Epithelial cell of prostate (primary cell): Measurements from ENCODE around the gene RAP1GAP.

Experiments used
- DNase-seq: peaks from one replicate; pipeline ENCODE4 v3.0.0-alpha.2; 2011; ENCODE audit warnings: low read depth, low spot score
- H3K27ac ChIP-seq: fragments of 450-650 bp; 2 replicates; pipeline ENCODE4 v1.5.1; 2017; ENCODE audit warnings: mild to moderate bottlenecking

The RAP1GAP gene

GRCh38 chr1:21663951-21664805 lies 5.0 kb downstream of the RAP1GAP start:
- no peak for DNase-seq

GRCh38 chr1:21663248-21663950 lies 5.8 kb downstream of the RAP1GAP start:
- no peak overlapping the region for H3K27ac ChIP-seq
- DNase-seq = no peak

More at GRCh38 chr1:21663951-21664805, 5.0 kb downstream of the RAP1GAP start:
- H3K27ac ChIP-seq = no peak overlapping the region

- no peak overlapping the region for H3K27ac ChIP-seq
- DNase-seq = no peak
Observed at GRCh38 chr1:21662426-21663247, 6.5 kb downstream of the RAP1GAP start.

- no peak for DNase-seq
- H3K27ac ChIP-seq = no peak overlapping the region
Observed at GRCh38 chr1:21661886-21662285, 7.3 kb downstream of the RAP1GAP start.

- no peak for DNase-seq
- H3K27ac ChIP-seq = no peak overlapping the region
Observed at GRCh38 chr1:21659924-21660326, 9.2 kb downstream of the RAP1GAP start.

- no peak overlapping the region for H3K27ac ChIP-seq
- no peak for DNase-seq
Observed at GRCh38 chr1:21659099-21659923, 9.8 kb downstream of the RAP1GAP start.

GRCh38 chr1:21657456-21658190 lies 11.5 kb downstream of the RAP1GAP start:
- no peak overlapping the region for H3K27ac ChIP-seq
- DNase-seq = no peak

- peak; percentile 20 for DNase-seq
- H3K27ac ChIP-seq = no peak overlapping the region
Observed at GRCh38 chr1:21655748-21656147, 13.4 kb downstream of the RAP1GAP start.

- DNase-seq = no peak
- no peak overlapping the region for H3K27ac ChIP-seq
Observed at GRCh38 chr1:21655259-21655658, 13.9 kb downstream of the RAP1GAP start.

GRCh38 chr1:21654209-21654608 lies 14.9 kb downstream of the RAP1GAP start:
- H3K27ac ChIP-seq = no peak overlapping the region
- no peak for DNase-seq

- no peak overlapping the region for H3K27ac ChIP-seq
- DNase-seq = no peak
Observed at GRCh38 chr1:21653744-21654100, 15.4 kb downstream of the RAP1GAP start.

GRCh38 chr1:21652937-21653743 lies 16.0 kb downstream of the RAP1GAP start:
- H3K27ac ChIP-seq = no peak overlapping the region

GRCh38 chr1:21652101-21652936 lies 16.8 kb downstream of the RAP1GAP start:
- DNase-seq = no peak
- H3K27ac ChIP-seq = no peak overlapping the region

More at GRCh38 chr1:21652937-21653743, 16.0 kb downstream of the RAP1GAP start:
- DNase-seq = no peak

- DNase-seq = no peak
- no peak overlapping the region for H3K27ac ChIP-seq
Observed at GRCh38 chr1:21651214-21652042, 17.7 kb downstream of the RAP1GAP start.

GRCh38 chr1:21650400-21650799 lies 18.8 kb downstream of the RAP1GAP start:
- H3K27ac ChIP-seq = no peak overlapping the region

GRCh38 chr1:21649315-21649714 lies 19.8 kb downstream of the RAP1GAP start:
- no peak for DNase-seq
- H3K27ac ChIP-seq = no peak overlapping the region

More at GRCh38 chr1:21650400-21650799, 18.8 kb downstream of the RAP1GAP start:
- no peak for DNase-seq

GRCh38 chr1:21648791-21649190 lies 20.4 kb downstream of the RAP1GAP start:
- no peak overlapping the region for H3K27ac ChIP-seq
- no peak for DNase-seq
